ENCODE measurements around the gene AVPR2. TPM values are rescaled to one million over a fixed set of nuclear protein-coding genes. Genes with fewer than 3 reads are reported as not detected.

The AVPR2 gene
- total RNA-seq, 1 experiment from 2014 or later = 3.2 TPM

DNA sequence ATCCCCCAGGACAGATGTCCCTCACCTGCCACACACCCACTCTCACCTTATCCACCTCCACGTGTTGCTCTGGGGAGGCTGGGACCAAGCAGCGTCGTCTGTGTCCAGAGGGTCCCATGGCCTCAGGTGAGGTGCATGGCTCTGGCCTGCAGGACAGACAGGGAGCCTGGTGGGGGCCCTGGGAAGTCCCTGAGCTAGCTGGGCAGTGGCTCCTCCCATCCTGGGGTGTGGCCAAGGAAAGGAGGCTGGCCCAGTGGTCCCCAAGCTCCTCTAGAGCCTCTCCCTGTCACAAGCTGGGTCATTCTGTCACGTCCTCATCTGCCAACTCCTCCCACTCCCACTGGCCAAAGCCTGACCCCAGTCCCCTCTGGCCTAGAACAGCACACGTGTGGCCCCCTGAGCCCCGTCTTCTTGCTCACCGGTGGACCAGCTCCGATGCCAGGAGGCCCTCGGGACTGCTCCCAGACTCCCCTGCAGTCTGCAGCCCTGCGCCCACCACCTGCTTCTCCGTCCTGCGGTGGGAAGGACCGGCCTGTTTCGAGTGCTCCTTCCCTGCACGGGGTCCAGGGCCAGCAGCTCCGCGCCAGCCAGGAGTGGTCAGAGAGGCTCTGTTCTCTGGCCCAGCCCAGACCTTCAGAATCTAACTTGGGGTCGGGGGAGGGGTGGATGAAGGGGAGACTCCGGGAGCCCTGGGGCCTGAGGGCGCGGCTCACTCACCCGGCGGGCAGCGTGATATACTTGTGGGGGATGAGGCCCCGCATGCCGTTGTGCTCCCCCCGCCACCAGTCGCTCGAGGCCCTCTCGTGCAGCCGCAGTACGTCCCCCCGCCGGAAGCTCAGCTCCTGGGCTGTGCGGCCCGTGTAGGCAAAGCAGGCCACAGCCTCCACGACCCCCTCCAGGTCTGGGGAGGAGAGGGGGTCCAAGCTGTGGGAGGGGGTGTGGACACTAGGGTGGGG, 4.8 kb downstream of the AVPR2 start:
- Histone ChIP-seq H4K20me1 (ENCODE audit: insufficient read depth) (no peaks in the 10 kb centered on the region), H3K36me3 (ENCODE audit: low read depth) (no peaks in the 10 kb centered on the region), H3K9me3 (ENCODE audit: insufficient read depth, low read depth) (no peaks in the 10 kb centered on the region), H3K79me2 (ENCODE audit: low read depth) (no peaks in the 10 kb centered on the region), H3K4me3 (no peak overlapping the region), H3K27me3 (ENCODE audit: insufficient read depth, low read depth) (no peaks in the 10 kb centered on the region), H3F3A (ENCODE audit: insufficient read depth, low read depth) (no peaks in the 10 kb centered on the region), H3K9me2 (ENCODE audit: insufficient read depth) (no peaks in the 10 kb centered on the region), H2AFZ (no peak overlapping the region), H3K4me2 (no peak overlapping the region), H3K27ac (no peak overlapping the region), H3K4me1 (replicated peaks; ENCODE audit: insufficient read depth) (no peaks in the 10 kb centered on the region)
- no TSS peak for BruUV-seq (replicated peaks)
- no peak for DNase-seq
- ChIA-PET POLR2A (ENCODE audit: unreplicated experiment) (no interaction called here), CTCF (no interaction called here)
- TF ChIP-seq, protein P1, sequence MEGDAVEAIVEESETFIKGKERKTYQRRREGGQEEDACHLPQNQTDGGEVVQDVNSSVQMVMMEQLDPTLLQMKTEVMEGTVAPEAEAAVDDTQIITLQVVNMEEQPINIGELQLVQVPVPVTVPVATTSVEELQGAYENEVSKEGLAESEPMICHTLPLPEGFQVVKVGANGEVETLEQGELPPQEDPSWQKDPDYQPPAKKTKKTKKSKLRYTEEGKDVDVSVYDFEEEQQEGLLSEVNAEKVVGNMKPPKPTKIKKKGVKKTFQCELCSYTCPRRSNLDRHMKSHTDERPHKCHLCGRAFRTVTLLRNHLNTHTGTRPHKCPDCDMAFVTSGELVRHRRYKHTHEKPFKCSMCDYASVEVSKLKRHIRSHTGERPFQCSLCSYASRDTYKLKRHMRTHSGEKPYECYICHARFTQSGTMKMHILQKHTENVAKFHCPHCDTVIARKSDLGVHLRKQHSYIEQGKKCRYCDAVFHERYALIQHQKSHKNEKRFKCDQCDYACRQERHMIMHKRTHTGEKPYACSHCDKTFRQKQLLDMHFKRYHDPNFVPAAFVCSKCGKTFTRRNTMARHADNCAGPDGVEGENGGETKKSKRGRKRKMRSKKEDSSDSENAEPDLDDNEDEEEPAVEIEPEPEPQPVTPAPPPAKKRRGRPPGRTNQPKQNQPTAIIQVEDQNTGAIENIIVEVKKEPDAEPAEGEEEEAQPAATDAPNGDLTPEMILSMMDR (conservative IDR thresholded peaks at IDR 0.05) = no peak
- TF ChIP-seq EZH2 (IDR thresholded peaks at IDR 0.05; ENCODE audit: low read depth) = no peak
- intact Hi-C loops (cut with micrococcal nuclease; ENCODE audit: unreplicated experiment) = no loop called here

DNA sequence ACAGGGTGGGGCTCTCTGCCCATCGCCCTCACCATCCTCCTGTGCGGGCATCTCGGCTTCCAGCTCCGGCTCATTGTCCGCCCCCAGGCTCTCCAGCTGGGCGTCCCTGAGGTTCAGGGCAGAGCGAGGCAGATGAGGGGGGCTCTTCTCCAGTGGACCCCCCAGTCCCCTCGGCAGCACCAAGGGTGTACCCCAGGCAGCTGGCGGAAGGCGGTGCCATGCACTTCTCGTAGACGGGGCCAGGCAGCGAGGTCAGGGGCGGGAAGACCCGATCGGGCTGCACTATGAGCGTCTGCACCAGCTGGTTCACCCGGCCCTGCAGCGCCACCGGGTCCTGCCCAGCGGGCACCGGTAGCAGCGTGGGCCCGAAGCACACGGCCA, 5.5 kb downstream of the AVPR2 start:
- no peaks in the 10 kb centered on the region for H3K9me2 ChIP-seq (ENCODE audit: insufficient read depth)
- no peaks in the 10 kb centered on the region for H3K9me3 ChIP-seq (ENCODE audit: insufficient read depth, low read depth)
- no peaks in the 10 kb centered on the region for H3K4me1 ChIP-seq (replicated peaks; ENCODE audit: insufficient read depth)
- H3K27me3 ChIP-seq (ENCODE audit: insufficient read depth, low read depth) = no peaks in the 10 kb centered on the region
- intact Hi-C loops (cut with micrococcal nuclease; ENCODE audit: unreplicated experiment) = no loop called here
- no peak overlapping the region for H2AFZ ChIP-seq
- no TSS peak for BruUV-seq (replicated peaks)
- no peak for DNase-seq
- no peak for TF ChIP-seq EZH2 (IDR thresholded peaks at IDR 0.05; ENCODE audit: low read depth)
- TF ChIP-seq, protein P1 (conservative IDR thresholded peaks at IDR 0.05) = no peak
- H3F3A ChIP-seq (ENCODE audit: insufficient read depth, low read depth) = no peaks in the 10 kb centered on the region
- no peak overlapping the region for H3K4me2 ChIP-seq
- no peak overlapping the region for H3K27ac ChIP-seq
- H3K79me2 ChIP-seq (ENCODE audit: low read depth) = no peaks in the 10 kb centered on the region
- ChIA-PET POLR2A (ENCODE audit: unreplicated experiment) (no interaction called here), CTCF (no interaction called here)
- H3K4me3 ChIP-seq = no peak overlapping the region
- no peaks in the 10 kb centered on the region for H4K20me1 ChIP-seq (ENCODE audit: insufficient read depth)
- H3K36me3 ChIP-seq (ENCODE audit: low read depth) = no peaks in the 10 kb centered on the region

DNA sequence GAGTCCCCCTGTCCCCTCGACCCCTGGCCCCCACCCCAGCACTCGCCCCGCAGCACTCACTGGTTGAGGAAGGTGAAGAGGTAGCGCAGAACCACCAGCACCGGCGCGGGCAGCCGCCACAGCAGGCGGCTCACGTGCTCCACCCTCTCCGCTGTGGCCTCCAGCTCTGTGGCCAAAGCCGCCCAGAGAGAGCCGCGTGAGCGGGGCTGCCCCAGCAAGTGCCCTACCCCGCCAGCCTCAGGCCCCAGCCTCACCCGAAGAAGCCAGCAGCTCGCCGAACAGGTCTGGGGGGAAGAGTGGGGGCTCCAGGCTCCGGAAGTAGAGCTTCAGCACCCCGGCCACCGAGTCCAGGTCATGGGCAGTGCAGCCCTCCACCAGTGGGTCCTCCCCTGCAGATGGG, 6.0 kb downstream of the AVPR2 start:
- Histone ChIP-seq H4K20me1 (ENCODE audit: insufficient read depth) (no peaks in the 10 kb centered on the region), H3K9me3 (ENCODE audit: insufficient read depth, low read depth) (no peaks in the 10 kb centered on the region), H3F3A (ENCODE audit: insufficient read depth, low read depth) (no peaks in the 10 kb centered on the region), H3K9me2 (ENCODE audit: insufficient read depth) (no peaks in the 10 kb centered on the region), H2AFZ (no peak overlapping the region), H3K4me2 (no peak overlapping the region), H3K79me2 (ENCODE audit: low read depth) (no peaks in the 10 kb centered on the region), H3K4me1 (replicated peaks; ENCODE audit: insufficient read depth) (no peaks in the 10 kb centered on the region), H3K27me3 (ENCODE audit: insufficient read depth, low read depth) (no peaks in the 10 kb centered on the region), H3K4me3 (no peak overlapping the region), H3K27ac (no peak overlapping the region), H3K36me3 (ENCODE audit: low read depth) (no peaks in the 10 kb centered on the region)
- TF ChIP-seq EZH2 (IDR thresholded peaks at IDR 0.05; ENCODE audit: low read depth) = no peak
- TF ChIP-seq, protein P1 (conservative IDR thresholded peaks at IDR 0.05) = no peak
- no peak for DNase-seq
- intact Hi-C loops (cut with micrococcal nuclease; ENCODE audit: unreplicated experiment) = no loop called here
- no TSS peak for BruUV-seq (replicated peaks)
- POLR2A ChIA-PET (ENCODE audit: unreplicated experiment) = interaction anchor here (0.7 kb wide), 2 partner anchors 85 to 116 kb away, joined by 3 read pairs; partner anchors contain the start of gene SSR4
- CTCF ChIA-PET = interaction anchor here (0.6 to 0.7 kb wide), 3 partner anchors 16 to 56 kb away, joined by 7 to 19 read pairs (median 9); no protein-coding TSS in a partner anchor

All from PC-9 (cell line).